ENCODE measurements around the gene NCKAP5.
A peak's percentile ranks its signal among the peaks of the same experiment; 100 is the strongest.

NCKAP5 gene

DNA sequence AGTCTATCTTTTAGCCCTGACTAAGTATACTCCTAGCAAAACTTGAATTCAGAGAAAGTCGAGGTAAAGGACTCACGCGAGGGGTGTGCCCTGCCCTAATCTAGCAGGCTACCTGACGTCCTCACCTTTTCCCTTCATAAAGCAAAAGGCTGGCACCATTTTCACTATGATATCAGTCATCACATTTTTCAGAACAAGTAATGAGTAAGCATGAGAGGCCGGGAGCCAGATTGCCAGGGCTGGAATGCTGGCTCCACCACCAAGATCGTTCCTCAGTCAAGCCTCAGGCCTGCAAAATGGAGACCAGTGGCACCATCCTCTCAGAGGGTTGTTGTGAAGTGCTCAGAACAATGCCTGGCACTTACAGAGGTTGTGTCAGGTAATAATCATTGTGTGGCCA is 18.7 kb upstream of the NCKAP5 start:
- DNase-seq = no peak
- H3K56ac ChIP-seq (ENCODE audit: low read length) = no peak overlapping the region
- H3K79me2 ChIP-seq (ENCODE audit: control insufficient read depth, insufficient read depth, low read length) = no peaks in the 10 kb centered on the region
- no peak overlapping the region for H3K4me2 ChIP-seq (ENCODE audit: low read length)
- no peak overlapping the region for H3K18ac ChIP-seq (ENCODE audit: low read length)
- no peaks in the 10 kb centered on the region for H3K27me3 ChIP-seq (ENCODE audit: insufficient read depth, low read length, poor library complexity)
- no peak overlapping the region for H3K27ac ChIP-seq (ENCODE audit: low read depth, low read length)
- no peak overlapping the region for H3K4me3 ChIP-seq (ENCODE audit: low read length)
- no peaks in the 10 kb centered on the region for H3K36me3 ChIP-seq (ENCODE audit: control insufficient read depth, insufficient read depth, low read length)
- no peak overlapping the region for H4K5ac ChIP-seq (ENCODE audit: low read length)
- H2BK15ac ChIP-seq (replicated peaks; ENCODE audit: low read depth) = no peak overlapping the region
- WGBS (ENCODE audit: extremely low coverage, insufficient coverage, low lambda C conversion rate) = no CpG with 5 or more reads among the region's 6 CpGs
- H3K79me1 ChIP-seq (ENCODE audit: low read length) = no peaks in the 10 kb centered on the region
- no peaks in the 10 kb centered on the region for H3K4me1 ChIP-seq (ENCODE audit: control insufficient read depth, low read depth, low read length)
- no peak overlapping the region for H3K9ac ChIP-seq (ENCODE audit: low read length)
- H3K4ac ChIP-seq (ENCODE audit: low read depth, low read length) = no peak overlapping the region
- no peak overlapping the region for H2AK5ac ChIP-seq (ENCODE audit: low read length)
- H3K23ac ChIP-seq (ENCODE audit: low read length) = no peak overlapping the region
- no peak overlapping the region for H4K8ac ChIP-seq (ENCODE audit: low read depth, low read length)
- no peak overlapping the region for H2BK5ac ChIP-seq (ENCODE audit: low read length)
- no peak overlapping the region for H2BK120ac ChIP-seq (ENCODE audit: low read depth, low read length)

GRCh38 chr2:133581010-133581760 is 12.9 kb upstream of the NCKAP5 start:
- H3K27ac ChIP-seq (ENCODE audit: low read depth, low read length) = no peak overlapping the region
- no peaks in the 10 kb centered on the region for H3K27me3 ChIP-seq (ENCODE audit: insufficient read depth, low read length, poor library complexity)
- no peak overlapping the region for H4K8ac ChIP-seq (ENCODE audit: low read depth, low read length)
- no peak overlapping the region for H3K4ac ChIP-seq (ENCODE audit: low read depth, low read length)
- no peak overlapping the region for H3K56ac ChIP-seq (ENCODE audit: low read length)
- no peak overlapping the region for H2BK15ac ChIP-seq (replicated peaks; ENCODE audit: low read depth)
- H2BK120ac ChIP-seq (ENCODE audit: low read depth, low read length) = no peak overlapping the region
- WGBS (ENCODE audit: extremely low coverage, insufficient coverage, low lambda C conversion rate) = no CpG with 5 or more reads among the region's 1 CpG
- no peak overlapping the region for H3K23ac ChIP-seq (ENCODE audit: low read length)
- no peak overlapping the region for H3K9ac ChIP-seq (ENCODE audit: low read length)
- no peak overlapping the region for H4K5ac ChIP-seq (ENCODE audit: low read length)
- no peak overlapping the region for H3K4me3 ChIP-seq (ENCODE audit: low read length)
- no peaks in the 10 kb centered on the region for H3K79me2 ChIP-seq (ENCODE audit: control insufficient read depth, insufficient read depth, low read length)
- no peak overlapping the region for H2BK5ac ChIP-seq (ENCODE audit: low read length)
- no peak overlapping the region for H2AK5ac ChIP-seq (ENCODE audit: low read length)
- no peak overlapping the region for H3K4me2 ChIP-seq (ENCODE audit: low read length)
- DNase-seq = no peak
- H3K18ac ChIP-seq (ENCODE audit: low read length) = no peak overlapping the region
- no peaks in the 10 kb centered on the region for H3K79me1 ChIP-seq (ENCODE audit: low read length)
- no peaks in the 10 kb centered on the region for H3K36me3 ChIP-seq (ENCODE audit: control insufficient read depth, insufficient read depth, low read length)
- H3K4me1 ChIP-seq (ENCODE audit: control insufficient read depth, low read depth, low read length) = peaks cover 3% of the 10 kb centered on the region

- Histone ChIP-seq H4K5ac (ENCODE audit: low read length) (no peak overlapping the region), H2BK15ac (replicated peaks; ENCODE audit: low read depth) (no peak overlapping the region), H3K18ac (ENCODE audit: low read length) (no peak overlapping the region), H3K4me2 (ENCODE audit: low read length) (no peak overlapping the region), H3K9ac (ENCODE audit: low read length) (no peak overlapping the region), H2BK120ac (ENCODE audit: low read depth, low read length) (no peak overlapping the region), H3K4ac (ENCODE audit: low read depth, low read length) (no peak overlapping the region), H3K79me2 (ENCODE audit: control insufficient read depth, insufficient read depth, low read length) (no peaks in the 10 kb centered on the region), H3K36me3 (ENCODE audit: control insufficient read depth, insufficient read depth, low read length) (no peaks in the 10 kb centered on the region), H3K79me1 (ENCODE audit: low read length) (no peaks in the 10 kb centered on the region), H3K4me3 (ENCODE audit: low read length) (no peak overlapping the region), H3K4me1 (ENCODE audit: control insufficient read depth, low read depth, low read length) (peaks cover 3% of the 10 kb centered on the region), H3K23ac (ENCODE audit: low read length) (no peak overlapping the region), H3K27ac (ENCODE audit: low read depth, low read length) (no peak overlapping the region), H4K8ac (ENCODE audit: low read depth, low read length) (no peak overlapping the region), H3K27me3 (ENCODE audit: insufficient read depth, low read length, poor library complexity) (no peaks in the 10 kb centered on the region), H2BK5ac (ENCODE audit: low read length) (no peak overlapping the region), H2AK5ac (ENCODE audit: low read length) (no peak overlapping the region), H3K56ac (ENCODE audit: low read length) (no peak overlapping the region)
- no peak for DNase-seq
- no CpG with 5 or more reads among the region's 1 CpG for WGBS (ENCODE audit: extremely low coverage, insufficient coverage, low lambda C conversion rate)
Measured at GRCh38 chr2:133579274-133579673, 11.0 kb upstream of the NCKAP5 start.

DNA sequence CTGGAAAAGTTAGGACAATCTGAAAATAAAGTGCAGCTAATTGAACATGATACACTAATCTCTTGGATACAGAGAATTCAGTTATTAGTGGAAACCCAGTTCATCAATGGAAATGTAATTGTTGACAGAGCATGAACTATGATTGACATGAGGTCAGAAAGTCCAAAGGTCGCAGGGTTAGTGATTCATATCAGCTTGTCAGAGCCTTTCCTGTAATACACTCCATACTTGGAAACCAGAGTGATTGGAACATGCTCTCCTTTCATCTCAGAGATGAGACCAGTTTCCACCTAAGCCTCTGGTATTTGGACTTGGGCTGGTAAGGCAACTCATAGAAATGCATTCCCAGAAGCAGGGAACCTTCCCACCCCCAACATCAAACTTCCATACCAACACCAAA is 8.5 kb upstream of the NCKAP5 start:
- H2BK5ac ChIP-seq (ENCODE audit: low read length) = no peak overlapping the region
- H4K5ac ChIP-seq (ENCODE audit: low read length) = no peak overlapping the region
- no peaks in the 10 kb centered on the region for H3K79me1 ChIP-seq (ENCODE audit: low read length)
- H2BK120ac ChIP-seq (ENCODE audit: low read depth, low read length) = no peak overlapping the region
- H3K4ac ChIP-seq (ENCODE audit: low read depth, low read length) = no peak overlapping the region
- no peak overlapping the region for H2AK5ac ChIP-seq (ENCODE audit: low read length)
- H3K36me3 ChIP-seq (ENCODE audit: control insufficient read depth, insufficient read depth, low read length) = no peaks in the 10 kb centered on the region
- peaks cover 3% of the 10 kb centered on the region for H3K4me1 ChIP-seq (ENCODE audit: control insufficient read depth, low read depth, low read length)
- no peak for DNase-seq
- H3K56ac ChIP-seq (ENCODE audit: low read length) = no peak overlapping the region
- H4K8ac ChIP-seq (ENCODE audit: low read depth, low read length) = no peak overlapping the region
- H3K27ac ChIP-seq (ENCODE audit: low read depth, low read length) = no peak overlapping the region
- H3K4me2 ChIP-seq (ENCODE audit: low read length) = no peak overlapping the region
- no CpG with 5 or more reads among the region's 1 CpG for WGBS (ENCODE audit: extremely low coverage, insufficient coverage, low lambda C conversion rate)
- no peak overlapping the region for H2BK15ac ChIP-seq (replicated peaks; ENCODE audit: low read depth)
- no peak overlapping the region for H3K18ac ChIP-seq (ENCODE audit: low read length)
- H3K9ac ChIP-seq (ENCODE audit: low read length) = no peak overlapping the region
- H3K4me3 ChIP-seq (ENCODE audit: low read length) = no peak overlapping the region
- H3K27me3 ChIP-seq (ENCODE audit: insufficient read depth, low read length, poor library complexity) = no peaks in the 10 kb centered on the region
- no peaks in the 10 kb centered on the region for H3K79me2 ChIP-seq (ENCODE audit: control insufficient read depth, insufficient read depth, low read length)
- H3K23ac ChIP-seq (ENCODE audit: low read length) = no peak overlapping the region

DNA sequence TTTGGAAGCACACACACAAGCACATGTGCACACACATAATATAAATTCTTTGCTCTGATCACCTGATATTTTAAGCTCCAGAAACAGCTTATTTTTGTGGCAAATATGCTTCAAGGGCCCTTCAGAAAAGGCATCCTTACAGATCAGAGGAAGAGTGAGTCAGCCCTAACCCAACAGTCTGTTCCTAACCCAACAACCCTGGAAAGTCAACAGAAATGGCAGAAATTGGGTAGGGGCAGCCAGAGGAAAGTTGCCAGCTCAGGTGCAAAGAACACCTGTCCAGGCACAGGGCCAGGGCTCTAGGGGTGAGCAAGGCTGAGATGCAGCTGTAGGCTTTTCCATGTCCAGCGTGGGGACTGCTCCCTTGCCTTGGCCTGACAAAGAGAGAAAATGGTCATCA is 6.4 kb upstream of the NCKAP5 start:
- no peak overlapping the region for H2BK5ac ChIP-seq (ENCODE audit: low read length)
- no peaks in the 10 kb centered on the region for H3K36me3 ChIP-seq (ENCODE audit: control insufficient read depth, insufficient read depth, low read length)
- H2BK120ac ChIP-seq (ENCODE audit: low read depth, low read length) = no peak overlapping the region
- no peak overlapping the region for H3K9ac ChIP-seq (ENCODE audit: low read length)
- H4K5ac ChIP-seq (ENCODE audit: low read length) = no peak overlapping the region
- H3K27me3 ChIP-seq (ENCODE audit: insufficient read depth, low read length, poor library complexity) = no peaks in the 10 kb centered on the region
- H3K56ac ChIP-seq (ENCODE audit: low read length) = no peak overlapping the region
- H3K79me1 ChIP-seq (ENCODE audit: low read length) = no peaks in the 10 kb centered on the region
- no CpG with 5 or more reads among the region's 1 CpG for WGBS (ENCODE audit: extremely low coverage, insufficient coverage, low lambda C conversion rate)
- no peak overlapping the region for H3K27ac ChIP-seq (ENCODE audit: low read depth, low read length)
- no peak for DNase-seq
- peaks cover 3% of the 10 kb centered on the region for H3K4me1 ChIP-seq (ENCODE audit: control insufficient read depth, low read depth, low read length)
- H4K8ac ChIP-seq (ENCODE audit: low read depth, low read length) = no peak overlapping the region
- peak overlapping the region; percentile 8 for H3K18ac ChIP-seq (ENCODE audit: low read length)
- H2AK5ac ChIP-seq (ENCODE audit: low read length) = no peak overlapping the region
- H2BK15ac ChIP-seq (replicated peaks; ENCODE audit: low read depth) = no peak overlapping the region
- no peaks in the 10 kb centered on the region for H3K79me2 ChIP-seq (ENCODE audit: control insufficient read depth, insufficient read depth, low read length)
- H3K23ac ChIP-seq (ENCODE audit: low read length) = no peak overlapping the region
- no peak overlapping the region for H3K4me2 ChIP-seq (ENCODE audit: low read length)
- no peak overlapping the region for H3K4ac ChIP-seq (ENCODE audit: low read depth, low read length)
- H3K4me3 ChIP-seq (ENCODE audit: low read length) = no peak overlapping the region

- no CpG with 5 or more reads among the region's 5 CpGs for WGBS (ENCODE audit: extremely low coverage, insufficient coverage, low lambda C conversion rate)
- no peak overlapping the region for H3K56ac ChIP-seq (ENCODE audit: low read length)
- H3K4me2 ChIP-seq (ENCODE audit: low read length) = no peak overlapping the region
- no peaks in the 10 kb centered on the region for H3K36me3 ChIP-seq (ENCODE audit: control insufficient read depth, insufficient read depth, low read length)
- H3K9ac ChIP-seq (ENCODE audit: low read length) = no peak overlapping the region
- H3K27ac ChIP-seq (ENCODE audit: low read depth, low read length) = no peak overlapping the region
- H3K27me3 ChIP-seq (ENCODE audit: insufficient read depth, low read length, poor library complexity) = no peaks in the 10 kb centered on the region
- no peak overlapping the region for H2BK15ac ChIP-seq (replicated peaks; ENCODE audit: low read depth)
- H3K4ac ChIP-seq (ENCODE audit: low read depth, low read length) = no peak overlapping the region
- H4K5ac ChIP-seq (ENCODE audit: low read length) = no peak overlapping the region
- peaks cover 3% of the 10 kb centered on the region for H3K4me1 ChIP-seq (ENCODE audit: control insufficient read depth, low read depth, low read length)
- H4K8ac ChIP-seq (ENCODE audit: low read depth, low read length) = no peak overlapping the region
- H2BK120ac ChIP-seq (ENCODE audit: low read depth, low read length) = no peak overlapping the region
- H2AK5ac ChIP-seq (ENCODE audit: low read length) = no peak overlapping the region
- no peak for DNase-seq
- H3K4me3 ChIP-seq (ENCODE audit: low read length) = no peak overlapping the region
- H3K18ac ChIP-seq (ENCODE audit: low read length) = no peak overlapping the region
- H3K79me1 ChIP-seq (ENCODE audit: low read length) = no peaks in the 10 kb centered on the region
- H2BK5ac ChIP-seq (ENCODE audit: low read length) = no peak overlapping the region
- H3K79me2 ChIP-seq (ENCODE audit: control insufficient read depth, insufficient read depth, low read length) = no peaks in the 10 kb centered on the region
- H3K23ac ChIP-seq (ENCODE audit: low read length) = no peak overlapping the region
Measured at GRCh38 chr2:133574186-133574585, 5.9 kb upstream of the NCKAP5 start.
